ENCODE data around the gene UBE2G2. TPM values are rescaled to one million over a fixed set of nuclear protein-coding genes. Genes with fewer than 3 reads are reported as not detected.

Gene UBE2G2
- total RNA-seq, 6 donors from 2014 or later: 74.4 to 218 (median 80.1) TPM

GRCh38 chr21:44773291-44773932, 28.2 kb downstream of the UBE2G2 start:
- Histone ChIP-seq H3K9me3 (no peaks in the 10 kb centered on the region), H3K36me3 (peaks cover 12 to 83% (median 56%) of the 10 kb centered on the region in 4 donors)
- DNase-seq: peak in 1 of 2 donors; percentile 61

GRCh38 chr21:44771896-44772525, 29.6 kb downstream of the UBE2G2 start:
- peaks cover 12 to 78% (median 53%) of the 10 kb centered on the region in 4 donors for H3K36me3 ChIP-seq
- ATAC-seq (ENCODE audit: low FRiP score in 2 of 2): no peak
- TF ChIP-seq CTCF (IDR thresholded peaks at IDR 0.05) (no peak), EP300 (IDR thresholded peaks at IDR 0.05) (no peak), POLR2AphosphoS5 (IDR thresholded peaks at IDR 0.05) (no peak)
- no peaks in the 10 kb centered on the region for H3K27me3 ChIP-seq
- no peak overlapping the region for H3K27ac ChIP-seq
- WGBS, 2 donors: 92 to 96% methylated on average over 16 to 17 of the region's 17 CpGs
- peak in 1 of 2 donors; percentile 59 for DNase-seq
- H3K4me3 ChIP-seq: no peak overlapping the region
- H3K9me3 ChIP-seq: no peaks in the 10 kb centered on the region
- H3K4me1 ChIP-seq: no peaks in the 10 kb centered on the region

More at GRCh38 chr21:44773291-44773932, 28.2 kb downstream of the UBE2G2 start:
- no peak overlapping the region for H3K4me3 ChIP-seq
- no peak for ATAC-seq (ENCODE audit: low FRiP score in 2 of 2)
- no peak overlapping the region for H3K27ac ChIP-seq
- WGBS, 2 donors: 94% methylated on average over 20 of the region's 20 CpGs
- TF ChIP-seq POLR2AphosphoS5 (IDR thresholded peaks at IDR 0.05) (no peak), POLR2A (IDR thresholded peaks at IDR 0.05) (no peak), EP300 (IDR thresholded peaks at IDR 0.05) (no peak), CTCF (IDR thresholded peaks at IDR 0.05) (no peak)
- H3K27me3 ChIP-seq: no peaks in the 10 kb centered on the region
- no peaks in the 10 kb centered on the region for H3K4me1 ChIP-seq

- peaks cover 10 to 42% (median 33%) of the 10 kb centered on the region in 4 donors for H3K36me3 ChIP-seq
- peak in 1 of 2 donors; percentile 66 for DNase-seq
- TF ChIP-seq EP300 (IDR thresholded peaks at IDR 0.05) (no peak), POLR2A (IDR thresholded peaks at IDR 0.05) (no peak), CTCF (IDR thresholded peaks at IDR 0.05) (no peak), POLR2AphosphoS5 (IDR thresholded peaks at IDR 0.05) (no peak)
- H3K9me3 ChIP-seq: no peaks in the 10 kb centered on the region
- no peak overlapping the region for H3K4me3 ChIP-seq
- no peak for ATAC-seq (ENCODE audit: low FRiP score in 2 of 2)
- H3K4me1 ChIP-seq: peaks cover 0 to 13% (median 0%) of the 10 kb centered on the region in 4 donors
- no peaks in the 10 kb centered on the region for H3K27me3 ChIP-seq
- H3K27ac ChIP-seq: no peak overlapping the region
- 94 to 99% methylated on average over 10 to 29 of the region's 30 CpGs for WGBS, 2 donors
These were observed 33.5 kb downstream of the UBE2G2 start for GRCh38 chr21:44767834-44768831.

GRCh38 chr21:44766818-44767354, 34.7 kb downstream of the UBE2G2 start:
- WGBS, 2 donors: 56 to 65% methylated on average over 8 to 11 of the region's 11 CpGs
- H3K4me1 ChIP-seq: peaks cover 0 to 13% (median 0%) of the 10 kb centered on the region in 4 donors
- H3K27me3 ChIP-seq: no peaks in the 10 kb centered on the region
- peaks cover 8 to 30% (median 23%) of the 10 kb centered on the region in 4 donors for H3K36me3 ChIP-seq
- DNase-seq (peak in 1 of 2 donors; percentile 59), ATAC-seq (ENCODE audit: low FRiP score in 2 of 2) (no peak)
- H3K4me3 ChIP-seq: no peak overlapping the region
- TF ChIP-seq CTCF (IDR thresholded peaks at IDR 0.05) (no peak), POLR2A (IDR thresholded peaks at IDR 0.05) (no peak), POLR2AphosphoS5 (IDR thresholded peaks at IDR 0.05) (no peak), EP300 (IDR thresholded peaks at IDR 0.05) (no peak)
- no peak overlapping the region for H3K27ac ChIP-seq
- H3K9me3 ChIP-seq: no peaks in the 10 kb centered on the region

Data from upper lobe of left lung (tissue), 6 donors.